ENCODE results near the gene VSIG8.
A peak's percentile ranks its signal among the peaks of the same experiment; 100 is the strongest.

The VSIG8 gene

GRCh38 chr1:159828176-159828575, 34.3 kb downstream of the VSIG8 start:
- DNase-seq = no peak

GRCh38 chr1:159827549-159827948, 34.9 kb downstream of the VSIG8 start:
- DNase-seq = no peak

- no peak for DNase-seq
Observed at GRCh38 chr1:159827102-159827490, 35.4 kb downstream of the VSIG8 start.

GRCh38 chr1:159826441-159827101, 35.9 kb downstream of the VSIG8 start, which contains the start of gene SLAMF8:
Gene SLAMF8, plus strand, starts transcription at chr1:159826873. Its CDS starts 26 bp downstream, at chr1:159826899.
- peak; percentile 50 to 63 for DNase-seq

GRCh38 chr1:159825564-159825963, 36.9 kb downstream of the VSIG8 start:
- no peak for DNase-seq

- DNase-seq = no peak
Observed at GRCh38 chr1:159823406-159823805, 39.1 kb downstream of the VSIG8 start.

- no peak for DNase-seq
Observed at GRCh38 chr1:159821171-159821867, 41.1 kb downstream of the VSIG8 start.

GRCh38 chr1:159817276-159818041, 45.0 kb downstream of the VSIG8 start:
- no peak for DNase-seq

GRCh38 chr1:159815926-159816325, 46.5 kb downstream of the VSIG8 start:
- DNase-seq = no peak

GRCh38 chr1:159804924-159805323, 57.5 kb downstream of the VSIG8 start:
- DNase-seq = no peak

Data from activated CD4-positive, alpha-beta T cell treated with anti-CD3 and anti-CD28 coated beads, Interleukin-2, amount 50 U/mL, for 48 hours (primary cell).